GM19351 (cell line): ENCODE data around the gene RORB.

Experiments used
- ATAC-seq: cut with Tn5 transposase; IDR thresholded peaks from one replicate; pipeline ENCODE4 v1.9.1; 2021; ENCODE audit warnings: mild to moderate bottlenecking, moderate library complexity; ENCODE audit not compliant: unreplicated experiment

The RORB gene

GRCh38 chr9:74696520-74696919, 199.4 kb downstream of the RORB start:
- peak; percentile 56 for ATAC-seq

- peak; percentile 76 for ATAC-seq
These were observed 200.4 kb downstream of the RORB start for GRCh38 chr9:74697535-74697934.

- ATAC-seq: no peak
These were observed 214.2 kb downstream of the RORB start for GRCh38 chr9:74711341-74711740.

GRCh38 chr9:74718709-74719108, 221.6 kb downstream of the RORB start:
- ATAC-seq: no peak

DNA sequence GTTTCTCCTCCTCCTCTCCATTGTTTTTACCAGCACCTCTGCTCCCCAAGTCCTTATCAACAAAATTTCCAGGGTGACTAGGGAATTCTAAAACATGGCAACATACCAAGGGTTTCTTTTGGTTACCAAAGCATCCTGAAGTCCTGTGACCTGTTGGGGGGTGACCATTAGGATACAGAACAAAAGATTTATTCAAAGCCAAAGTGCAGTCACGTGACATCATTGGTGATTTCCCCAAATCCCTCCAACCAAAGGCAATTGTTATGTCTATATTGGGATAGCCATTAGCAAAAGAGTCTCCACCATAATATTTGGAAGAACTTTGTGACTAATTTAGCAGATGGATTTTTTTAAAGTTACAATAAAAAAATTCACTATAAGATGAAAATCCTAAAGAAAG, 222.2 kb downstream of the RORB start:
- no peak for ATAC-seq

DNA sequence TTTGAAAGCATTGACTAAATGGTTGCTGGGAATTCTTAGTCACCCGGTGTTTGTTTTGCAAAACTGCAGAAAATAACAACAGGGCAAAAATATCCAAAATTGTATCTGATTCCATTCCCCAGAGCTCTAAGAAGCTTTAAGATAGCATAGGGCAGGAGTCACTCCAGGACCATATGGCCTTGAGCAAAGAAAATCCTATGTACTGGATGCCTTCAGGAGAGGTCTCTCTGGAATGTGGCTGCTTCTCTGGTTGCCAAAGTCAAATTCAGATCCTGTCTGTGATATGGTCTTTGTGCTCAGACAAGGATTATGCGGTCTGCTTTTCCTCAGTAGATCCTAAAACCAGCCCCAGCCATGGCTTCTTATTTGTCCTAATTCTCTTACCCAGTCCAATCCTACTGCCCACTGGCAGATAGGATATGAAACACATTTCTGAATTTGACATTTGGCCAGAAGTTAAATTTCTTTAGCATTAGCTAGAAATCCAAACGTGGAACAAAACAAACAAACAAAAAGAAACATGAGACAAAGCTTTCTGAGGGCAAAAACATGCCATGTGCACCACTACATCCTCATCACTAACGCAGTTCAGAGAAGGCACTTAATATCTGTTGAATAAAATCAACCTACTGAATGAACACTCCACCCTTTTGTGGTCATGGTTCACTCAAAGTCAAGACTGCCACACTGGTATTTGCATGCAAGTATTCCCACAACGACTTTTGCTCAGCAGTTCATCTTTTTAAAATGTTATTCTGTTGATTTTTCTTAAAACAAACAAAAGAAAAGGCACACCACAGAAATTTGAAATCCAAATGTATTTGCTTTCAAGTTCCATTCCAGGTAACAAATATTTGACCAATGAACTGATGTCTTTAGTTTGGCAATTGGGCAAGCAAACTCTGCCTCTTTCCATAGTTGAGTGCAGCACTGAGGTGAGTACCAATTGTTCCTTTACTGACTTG, 224.8 kb downstream of the RORB start:
- ATAC-seq: no peak

DNA sequence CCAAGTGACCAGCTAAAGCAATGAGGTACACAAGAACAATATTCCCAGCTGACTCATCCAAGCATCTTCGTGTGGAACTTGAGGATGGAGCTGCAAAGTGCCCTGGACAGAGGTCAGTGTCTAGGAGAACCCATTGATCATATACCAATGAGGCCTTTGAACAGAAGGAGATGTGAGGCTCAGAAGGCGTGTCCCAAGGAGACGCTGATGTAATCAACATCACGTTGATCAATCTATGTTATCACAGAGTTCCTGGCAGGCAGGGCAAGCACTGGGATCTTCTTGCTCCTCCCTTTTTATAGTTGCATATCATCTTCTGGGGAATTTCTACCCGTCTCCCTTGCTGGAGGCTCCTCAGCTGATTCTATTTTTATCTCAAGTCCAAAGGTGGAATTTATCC, 227.2 kb downstream of the RORB start:
- no peak for ATAC-seq

DNA sequence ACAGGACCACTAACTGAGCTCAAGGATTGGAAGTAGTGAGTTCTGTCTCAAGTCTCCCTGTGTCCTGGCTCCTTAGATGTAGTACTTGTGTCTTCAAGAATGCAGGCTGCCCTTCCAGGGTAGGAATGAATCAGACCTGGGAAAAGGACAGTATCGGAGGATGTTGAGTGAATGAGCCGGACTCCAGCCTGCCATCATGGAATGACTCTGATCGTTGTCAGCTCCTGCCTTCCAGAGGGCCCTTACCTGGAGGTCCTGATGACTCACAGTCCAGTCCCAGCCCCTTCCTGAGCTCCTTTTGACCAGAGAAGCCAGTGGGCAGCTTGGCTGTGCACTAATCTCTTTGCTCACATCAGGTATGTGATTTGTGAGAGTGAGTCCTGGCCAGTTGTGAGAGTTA, 229.4 kb downstream of the RORB start:
- no peak for ATAC-seq

DNA sequence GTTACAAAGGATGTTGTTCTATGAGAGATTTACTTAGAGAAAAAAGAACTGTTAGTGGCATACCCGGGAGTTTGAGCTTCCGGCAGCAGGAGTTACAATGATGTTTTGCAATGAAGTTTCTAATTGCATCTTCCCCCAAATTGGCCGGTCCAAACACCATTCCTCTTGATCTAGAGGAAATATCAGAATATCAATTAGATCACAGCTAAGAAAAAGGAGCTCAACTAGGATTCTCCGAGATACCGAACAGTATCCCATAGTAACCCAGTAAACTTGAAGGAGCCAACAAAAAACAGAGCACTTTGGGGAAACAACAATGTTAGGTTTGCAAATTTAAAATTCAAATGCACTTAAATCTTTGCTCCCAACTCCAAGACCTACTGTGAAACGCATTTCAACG, 231.0 kb downstream of the RORB start:
- no peak for ATAC-seq

GRCh38 chr9:74729136-74729695, 232.1 kb downstream of the RORB start:
- no peak for ATAC-seq

DNA sequence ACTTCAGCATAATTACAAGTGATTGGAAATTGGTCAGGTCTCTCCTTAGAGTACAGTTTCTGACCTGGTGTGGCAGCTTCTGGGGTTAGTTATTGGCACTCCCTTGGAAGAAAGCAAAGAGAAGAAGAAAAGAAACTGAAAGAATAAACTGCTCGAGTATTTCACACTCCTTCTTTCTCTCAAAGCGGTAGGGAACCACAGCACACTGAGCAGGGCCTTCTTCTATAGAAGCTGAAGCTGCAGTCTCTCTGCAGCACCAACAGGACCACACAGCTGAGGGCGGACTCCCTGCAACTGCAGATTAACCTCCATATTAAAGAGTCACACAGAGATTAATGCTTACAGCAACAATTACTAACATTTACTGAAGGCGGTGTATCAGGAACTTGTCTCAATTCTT, 238.6 kb downstream of the RORB start:
- ATAC-seq: peak; percentile 73

DNA sequence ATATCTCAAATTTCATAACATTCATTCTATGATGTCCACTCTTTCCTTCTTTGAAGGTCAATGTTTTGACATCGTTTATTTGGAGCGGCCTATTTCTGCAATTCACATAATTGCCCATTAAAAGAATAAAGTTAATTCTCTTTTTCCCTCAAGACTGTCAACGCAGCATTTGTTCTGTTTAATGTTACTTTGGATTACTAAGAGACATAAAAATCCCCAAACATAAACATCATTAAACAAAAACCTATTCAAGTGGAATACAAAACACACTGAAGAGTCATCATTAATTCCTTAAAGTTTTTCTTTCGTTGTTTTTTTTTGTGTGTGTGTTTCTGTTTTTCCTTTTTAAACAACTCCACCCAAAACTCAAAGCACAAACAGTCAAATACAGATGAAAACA, 239.5 kb downstream of the RORB start:
- ATAC-seq: no peak

- ATAC-seq: no peak
These were observed 245.2 kb downstream of the RORB start for GRCh38 chr9:74742191-74742790.
